KBM-7 (cell line): ENCODE data around the gene SLC16A10.
"Not testable (repeated sequence)": the region's sequence is repeated elsewhere in the genome, so short reads cannot be mapped to it uniquely, and the experiment has no call there.

ENCODE experiments used
- DNase-seq: peaks from one replicate; pipeline ENCODE4 v3.0.0-alpha.2; 2015
- in situ Hi-C: fragments of 300-500 bp; cut with MboI; formaldehyde crosslinking; loops from 2 replicates; pipeline ENCODE4 v1.14.3; 2020; ENCODE audit warnings: low sequenced_read_pairs, low pct_unique_long_range_greater_than_20kb, mixed read lengths

Gene SLC16A10

GRCh38 chr6:111237852-111238251, 150.5 kb downstream of the SLC16A10 start:
- DNase-seq: no peak
- in situ Hi-C loops: no loop called here

GRCh38 chr6:111238464-111239119, 151.3 kb downstream of the SLC16A10 start:
- no peak for DNase-seq
- in situ Hi-C loops: no loop called here

- DNase-seq: no peak
- in situ Hi-C loops: no loop called here
These were observed 152.2 kb downstream of the SLC16A10 start for GRCh38 chr6:111239461-111239860.

GRCh38 chr6:111242452-111242851, 155.1 kb downstream of the SLC16A10 start:
- in situ Hi-C loops: no loop called here
- no peak for DNase-seq

GRCh38 chr6:111243095-111243494, 155.8 kb downstream of the SLC16A10 start:
- in situ Hi-C loops: no loop called here
- no peak for DNase-seq

GRCh38 chr6:111248789-111249188, 161.5 kb downstream of the SLC16A10 start:
- in situ Hi-C loops: no loop called here
- no peak for DNase-seq

- no peak for DNase-seq
- in situ Hi-C loops: no loop called here
These were observed 163.6 kb downstream of the SLC16A10 start for GRCh38 chr6:111250791-111251354.

- in situ Hi-C loops: no loop called here
- DNase-seq: no peak
These were observed 165.4 kb downstream of the SLC16A10 start for GRCh38 chr6:111252726-111253125.

- no peak for DNase-seq
- in situ Hi-C loops: no loop called here
These were observed 166.9 kb downstream of the SLC16A10 start for GRCh38 chr6:111254004-111254778.

- in situ Hi-C loops: no loop called here
- no peak for DNase-seq
These were observed 167.5 kb downstream of the SLC16A10 start for GRCh38 chr6:111254779-111255166.

- in situ Hi-C loops, DNase-seq: not testable (repeated sequence)
These were observed 168.5 kb downstream of the SLC16A10 start for GRCh38 chr6:111255838-111256237.

- DNase-seq: peak; percentile 39
- in situ Hi-C loops: no loop called here
These were observed 169.3 kb downstream of the SLC16A10 start for GRCh38 chr6:111256646-111257045.

- in situ Hi-C loops: no loop called here
- no peak for DNase-seq
These were observed 170.7 kb downstream of the SLC16A10 start for GRCh38 chr6:111258010-111258409.

- in situ Hi-C loops: no loop called here
- DNase-seq: no peak
These were observed 171.3 kb downstream of the SLC16A10 start for GRCh38 chr6:111258615-111259088.

GRCh38 chr6:111259089-111259831, 172.0 kb downstream of the SLC16A10 start:
- peak; percentile 99 for DNase-seq
- in situ Hi-C loops: no loop called here

GRCh38 chr6:111260570-111261298, 173.4 kb downstream of the SLC16A10 start:
- DNase-seq: peak; percentile 34
- in situ Hi-C loops: no loop called here

GRCh38 chr6:111263837-111264236, 176.5 kb downstream of the SLC16A10 start:
- DNase-seq: no peak
- in situ Hi-C loops: no loop called here

GRCh38 chr6:111265842-111266241, 178.5 kb downstream of the SLC16A10 start:
- DNase-seq: no peak
- in situ Hi-C loops: no loop called here

- no peak for DNase-seq
- in situ Hi-C loops: no loop called here
These were observed 179.0 kb downstream of the SLC16A10 start for GRCh38 chr6:111266276-111266675.
